Fibroblast of skin of right biceps (primary cell): ENCODE data around the gene MARVELD2.
"Not testable (repeated sequence)": the region's sequence is repeated elsewhere in the genome, so short reads cannot be mapped to it uniquely, and the experiment has no call there.

ENCODE experiments used
- DNase-seq: peaks from one replicate; pipeline ENCODE4 v3.0.0-alpha.2; 2013

The MARVELD2 gene

DNA sequence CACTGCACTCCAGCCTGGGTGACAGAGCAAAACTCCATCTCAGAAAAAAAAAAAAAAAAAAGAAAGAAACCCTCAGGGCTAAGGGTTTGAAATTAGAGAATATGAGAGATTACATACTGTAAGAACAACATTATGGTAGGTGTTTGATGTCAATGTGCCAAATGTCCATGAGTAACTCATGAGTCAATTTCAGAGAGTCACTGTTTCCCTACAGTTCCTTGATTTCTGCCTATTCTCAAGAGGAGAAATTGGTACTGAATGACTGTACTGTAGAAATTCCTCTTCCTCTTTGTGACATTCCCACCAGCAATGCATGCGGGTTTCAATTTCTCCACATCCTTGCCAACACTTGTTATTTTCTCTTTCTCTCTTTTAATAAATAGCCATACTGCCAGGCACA, 35.2 kb downstream of the MARVELD2 start:
- peak; percentile 89 for DNase-seq

- not testable (repeated sequence) for DNase-seq
Observed at GRCh38 chr5:69450527-69450926, 35.6 kb downstream of the MARVELD2 start.

- DNase-seq = no peak
Observed at GRCh38 chr5:69451941-69452647, 37.2 kb downstream of the MARVELD2 start.

- not testable (repeated sequence) for DNase-seq
Observed at GRCh38 chr5:69453487-69453886, 38.6 kb downstream of the MARVELD2 start.

- DNase-seq = no peak
Observed at GRCh38 chr5:69454460-69455249, 39.7 kb downstream of the MARVELD2 start.

DNA sequence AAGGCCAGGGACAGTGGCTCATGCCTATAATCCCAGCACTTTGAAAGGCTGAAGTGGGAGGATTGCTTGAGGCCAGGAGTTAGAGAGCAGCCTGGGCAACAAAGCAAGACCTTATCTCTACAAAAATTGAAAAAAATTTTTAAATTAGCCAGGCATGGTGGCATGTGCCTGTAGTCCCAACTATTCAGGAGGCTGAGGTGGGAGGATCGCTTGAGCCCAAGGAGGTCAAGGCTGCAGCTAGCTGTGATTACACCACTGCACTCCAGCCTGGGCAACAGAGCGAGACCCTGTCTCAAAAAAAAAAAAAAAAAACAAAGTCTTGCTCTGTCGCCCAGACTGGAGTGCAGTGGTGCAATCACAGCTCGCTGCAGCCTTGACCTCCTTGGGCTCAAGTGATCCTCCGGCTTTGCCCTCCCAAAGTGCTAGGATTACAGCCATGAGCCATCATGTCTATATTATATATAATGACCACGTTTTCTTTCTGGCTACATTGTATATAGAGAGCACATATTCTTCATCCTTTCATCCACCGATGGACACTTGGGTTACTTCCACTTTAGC, 40.6 kb downstream of the MARVELD2 start:
- not testable (repeated sequence) for DNase-seq

GRCh38 chr5:69462170-69462569, 47.3 kb downstream of the MARVELD2 start:
- no peak for DNase-seq

DNA sequence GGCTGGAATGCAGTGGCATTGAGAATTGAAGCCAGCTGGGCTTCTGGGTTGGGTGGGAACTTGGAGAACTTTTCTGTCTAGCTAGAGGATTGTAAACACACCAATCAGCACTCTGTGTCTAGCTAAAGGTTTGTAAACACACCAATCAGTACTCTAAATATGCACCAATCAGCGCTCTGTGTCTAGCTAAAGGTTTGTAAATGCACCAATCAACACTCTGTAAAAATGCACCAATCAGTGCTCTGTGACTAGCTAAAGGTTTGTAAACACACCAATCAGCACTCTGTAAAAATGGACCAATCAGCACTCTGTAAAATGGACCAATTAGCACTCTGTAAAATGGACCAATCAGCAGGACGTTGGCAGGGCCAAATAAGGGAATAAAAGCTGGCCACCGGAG, 51.5 kb downstream of the MARVELD2 start:
- not testable (repeated sequence) for DNase-seq

DNA sequence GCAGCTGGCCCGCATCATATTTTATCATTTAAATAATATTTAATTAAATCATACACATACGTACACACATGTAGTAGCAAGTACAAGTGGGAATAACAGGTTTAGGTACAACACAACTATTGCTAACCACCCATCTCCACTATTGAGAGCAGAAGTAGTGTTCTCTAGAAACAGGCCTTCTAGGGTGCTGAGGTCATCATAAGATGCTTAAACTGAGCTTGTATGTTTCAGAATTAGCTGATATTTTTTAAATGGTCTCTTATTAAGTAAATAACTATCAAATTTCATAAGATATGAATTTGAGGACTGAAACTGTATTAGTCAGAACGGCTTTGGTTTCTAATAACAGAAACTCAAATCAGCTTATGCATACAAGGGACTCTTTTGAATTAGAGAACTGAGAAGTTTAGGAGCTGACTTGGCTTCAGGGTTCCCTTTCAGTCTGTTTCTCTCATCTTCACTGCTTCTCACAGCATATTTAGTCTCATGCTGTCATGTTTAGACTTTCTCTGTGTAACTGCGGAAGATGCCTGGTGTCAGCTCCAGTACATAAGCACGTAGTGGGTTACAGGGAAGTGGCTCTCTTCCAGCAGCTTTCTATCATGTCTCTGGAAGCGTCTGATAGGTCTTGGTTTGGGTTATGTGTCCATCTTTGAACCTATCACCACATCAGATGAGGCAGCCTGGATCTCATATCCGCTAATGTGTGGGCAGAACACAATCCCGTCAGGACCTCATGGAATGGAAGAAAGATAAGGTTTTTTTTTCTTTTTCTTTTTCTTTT, 52.7 kb downstream of the MARVELD2 start:
- DNase-seq = no peak

DNA sequence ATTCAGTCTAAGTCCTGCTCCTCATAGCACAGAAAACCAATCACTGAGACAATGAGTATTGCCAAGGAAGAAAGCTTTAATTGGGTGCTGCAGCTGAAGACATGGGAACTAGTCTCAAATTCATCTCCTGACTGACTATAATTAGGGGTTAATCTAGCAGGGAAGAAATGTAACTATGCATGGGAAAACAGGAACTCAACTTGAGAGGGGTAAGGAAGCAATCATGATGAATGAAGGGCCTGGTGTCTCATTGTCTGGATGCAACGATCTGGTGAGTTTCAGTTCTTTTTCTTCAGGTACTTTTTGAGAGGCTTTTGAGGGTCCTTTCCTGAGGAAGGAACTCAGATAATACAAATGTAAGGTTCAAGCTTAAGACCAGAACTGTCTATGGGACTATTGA, 53.7 kb downstream of the MARVELD2 start:
- no peak for DNase-seq

DNA sequence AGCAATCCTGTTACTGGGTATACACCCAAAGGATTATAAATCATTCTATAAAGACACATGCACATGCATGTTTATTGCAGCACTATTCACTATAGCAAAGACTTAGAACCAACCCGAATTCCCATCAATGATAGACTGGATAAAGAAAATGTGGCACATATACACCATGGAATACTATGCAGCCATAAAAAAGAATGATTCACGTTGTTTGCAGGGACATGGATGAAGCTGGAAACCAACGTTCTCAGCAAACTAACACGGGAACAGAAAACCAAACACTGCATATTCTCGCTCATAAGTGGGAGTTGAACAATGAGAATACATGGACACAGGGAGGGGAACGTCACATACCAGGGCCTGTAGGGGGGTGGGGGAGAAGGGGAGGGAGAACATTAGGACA, 56.6 kb downstream of the MARVELD2 start:
- not testable (repeated sequence) for DNase-seq

- DNase-seq = not testable (repeated sequence)
Observed at GRCh38 chr5:69472535-69473143, 57.7 kb downstream of the MARVELD2 start.

DNA sequence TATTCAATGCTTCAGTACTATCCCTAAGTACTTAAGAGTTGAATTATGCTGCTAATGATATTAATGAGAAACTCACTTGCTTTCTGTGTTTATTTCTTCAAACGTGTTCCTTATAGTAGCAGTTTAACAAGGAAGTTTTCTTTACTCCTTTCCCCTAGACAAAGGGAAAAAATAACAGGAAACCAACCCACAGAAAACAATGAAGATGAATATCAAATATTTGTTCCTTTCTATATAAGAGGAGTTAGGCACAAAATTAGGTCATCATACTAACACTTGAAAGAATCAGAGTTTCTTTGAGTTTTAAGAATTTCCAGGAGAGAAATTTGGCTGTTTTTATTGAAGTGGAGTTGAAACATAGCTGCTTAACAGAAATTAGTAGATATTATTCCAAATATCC, 62.3 kb downstream of the MARVELD2 start:
- DNase-seq = no peak

GRCh38 chr5:69478296-69478695, 63.4 kb downstream of the MARVELD2 start:
- DNase-seq = not testable (repeated sequence)

DNA sequence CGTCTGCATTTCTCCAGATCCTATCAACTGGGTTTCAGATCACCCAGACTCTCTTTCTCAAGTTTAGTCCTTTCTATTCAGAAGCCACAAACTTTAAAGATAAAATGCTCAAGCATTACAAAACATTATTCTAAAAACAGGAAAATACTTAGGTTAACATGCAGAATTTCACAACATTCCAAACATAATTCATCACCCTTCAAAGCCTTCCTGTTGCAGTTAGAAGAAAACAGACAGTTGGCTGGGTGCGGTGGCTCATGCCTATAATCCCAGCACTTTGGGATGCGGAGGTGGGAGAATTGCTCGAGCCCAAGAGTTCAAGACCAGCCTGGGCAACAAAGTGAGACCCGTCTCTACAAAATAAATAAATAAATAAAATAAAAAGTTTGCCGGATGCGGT, 70.0 kb downstream of the MARVELD2 start:
- DNase-seq = peak; percentile 63

- no peak for DNase-seq
Observed at GRCh38 chr5:69485471-69485870, 70.6 kb downstream of the MARVELD2 start.

DNA sequence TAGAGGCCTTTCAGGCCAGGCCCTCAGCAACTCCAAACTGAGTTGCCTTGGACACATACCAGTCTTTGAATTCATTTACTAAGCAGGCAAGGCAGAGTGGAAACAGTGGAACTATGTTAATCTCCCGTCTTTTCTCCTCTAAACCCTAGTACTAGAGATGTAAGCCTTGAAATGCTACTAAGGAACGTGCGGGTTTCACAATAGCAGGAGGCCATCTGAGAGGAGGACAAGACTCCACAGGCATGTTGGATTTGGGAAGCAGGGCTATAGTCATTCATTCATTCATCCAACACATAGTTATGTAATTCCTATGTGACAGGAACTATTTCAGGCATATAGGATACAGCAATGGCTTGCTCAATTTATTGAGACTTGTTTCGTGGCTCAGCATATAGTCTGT, 74.3 kb downstream of the MARVELD2 start:
- no peak for DNase-seq

GRCh38 chr5:69491027-69491426, 76.1 kb downstream of the MARVELD2 start:
- DNase-seq = no peak

- no peak for DNase-seq
Observed at GRCh38 chr5:69491838-69492390, 77.0 kb downstream of the MARVELD2 start.

- no peak for DNase-seq
Observed at GRCh38 chr5:69492391-69492922, 77.5 kb downstream of the MARVELD2 start, which contains the start of gene OCLN. Gene OCLN (plus strand): TSS chr5:69492790. CDS start chr5:69504245, 11,455 bp downstream.

- no peak for DNase-seq
Observed at GRCh38 chr5:69492923-69493395, 78.0 kb downstream of the MARVELD2 start.
